ENCODE data around the gene CTPS1.

CTPS1 gene

GRCh38 chr1:41003127-41003639 lies 23.7 kb downstream of the CTPS1 start:
- DNase-seq (ENCODE audit: low spot score) = no peak

- peak; percentile 99 for DNase-seq (ENCODE audit: low spot score)
Observed at GRCh38 chr1:41003640-41004220, 24.2 kb downstream of the CTPS1 start.

- DNase-seq (ENCODE audit: low spot score) = no peak
Observed at GRCh38 chr1:41005876-41006275, 26.4 kb downstream of the CTPS1 start.

GRCh38 chr1:41006942-41007865 lies 27.7 kb downstream of the CTPS1 start:
- peak; percentile 26 for DNase-seq (ENCODE audit: low spot score)

GRCh38 chr1:41009466-41009865 lies 30.0 kb downstream of the CTPS1 start:
- no peak for DNase-seq (ENCODE audit: low spot score)

- no peak for DNase-seq (ENCODE audit: low spot score)
Observed at GRCh38 chr1:41010345-41010744, 30.8 kb downstream of the CTPS1 start.

GRCh38 chr1:41013024-41013423 lies 33.5 kb downstream of the CTPS1 start:
- no peak for DNase-seq (ENCODE audit: low spot score)

- no peak for DNase-seq (ENCODE audit: low spot score)
Observed at GRCh38 chr1:41013796-41014195, 34.3 kb downstream of the CTPS1 start.

- no peak for DNase-seq (ENCODE audit: low spot score)
Observed at GRCh38 chr1:41014871-41015270, 35.4 kb downstream of the CTPS1 start.

- DNase-seq (ENCODE audit: low spot score) = no peak
Observed at GRCh38 chr1:41015281-41015896, 35.9 kb downstream of the CTPS1 start.

GRCh38 chr1:41015897-41016470 lies 36.5 kb downstream of the CTPS1 start:
- no peak for DNase-seq (ENCODE audit: low spot score)

- DNase-seq (ENCODE audit: low spot score) = no peak
Observed at GRCh38 chr1:41017141-41018017, 37.9 kb downstream of the CTPS1 start.

GRCh38 chr1:41018018-41018410 lies 38.5 kb downstream of the CTPS1 start:
- DNase-seq (ENCODE audit: low spot score) = no peak

- no peak for DNase-seq (ENCODE audit: low spot score)
Observed at GRCh38 chr1:41019353-41019745, 39.9 kb downstream of the CTPS1 start.

- no peak for DNase-seq (ENCODE audit: low spot score)
Observed at GRCh38 chr1:41020109-41020576, 40.6 kb downstream of the CTPS1 start.

GRCh38 chr1:41020654-41021053 lies 41.2 kb downstream of the CTPS1 start:
- DNase-seq (ENCODE audit: low spot score) = no peak

- no peak for DNase-seq (ENCODE audit: low spot score)
Observed at GRCh38 chr1:41021526-41022308, 42.2 kb downstream of the CTPS1 start, which contains the start of gene SLFNL1. Gene SLFNL1, minus strand, starts transcription at chr1:41021725. Its CDS starts 1,065 bp downstream, at chr1:41020660.

GRCh38 chr1:41022424-41022823 lies 42.9 kb downstream of the CTPS1 start:
- no peak for DNase-seq (ENCODE audit: low spot score)

- peak; percentile 42 for DNase-seq (ENCODE audit: low spot score)
Observed at GRCh38 chr1:41023279-41023990, 43.9 kb downstream of the CTPS1 start.

GRCh38 chr1:41024953-41025352 lies 45.5 kb downstream of the CTPS1 start:
- no peak for DNase-seq (ENCODE audit: low spot score)
